ENCODE measurements around the gene NTN4.

DNA sequence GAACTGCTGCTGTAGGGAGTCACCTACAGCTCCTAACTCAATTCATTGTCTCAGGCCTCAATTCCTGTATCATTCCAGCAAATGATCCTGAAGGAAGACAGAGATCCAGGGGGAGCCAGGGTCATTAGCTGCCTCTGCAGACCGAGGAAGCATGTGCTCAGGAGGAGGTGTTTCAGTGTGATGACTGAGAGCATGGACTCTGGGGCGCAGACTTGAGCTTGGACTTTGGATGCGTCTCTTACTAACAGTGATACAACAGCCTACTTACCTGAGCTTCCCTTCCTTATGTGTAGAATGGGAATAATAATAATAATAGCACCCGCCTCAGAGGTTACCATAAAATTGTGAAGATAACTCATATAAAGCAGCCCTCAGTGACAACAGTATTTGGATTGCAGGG is 147.3 kb downstream of the NTN4 start:
- TF ChIP-seq CTCF (IDR thresholded peaks at IDR 0.05) = no peak
- TF ChIP-seq EP300 (IDR thresholded peaks at IDR 0.05; ENCODE audit: low read depth) = no peak
- no peak for TF ChIP-seq POLR2A (IDR thresholded peaks at IDR 0.05)
